ENCODE measurements around the gene PTPRF. TPM values are rescaled to one million over a fixed set of nuclear protein-coding genes. Genes with fewer than 3 reads are reported as not detected.
"Not testable (repeated sequence)": the region's sequence is repeated elsewhere in the genome, so short reads cannot be mapped to it uniquely, and the experiment has no call there.

Gene PTPRF
- total RNA-seq (2014; rRNA removed; shearing (Covaris generic)) = 21.4 and 29.4 TPM in 2 replicates

GRCh38 chr1:43530483-43531106, at the start of gene PTPRF:
TSS of gene PTPRF (plus strand) at chr1:43530883. CDS start at chr1:43545076, 14,193 bp downstream.
- DNase-seq (ENCODE audit: low read depth) = peak; percentile 83

GRCh38 chr1:43481491-43481890, 49.2 kb upstream of the PTPRF start:
- no peak for DNase-seq (ENCODE audit: low read depth)

- no peak for DNase-seq (ENCODE audit: low read depth)
These were observed 48.5 kb upstream of the PTPRF start for GRCh38 chr1:43482215-43482614.

- DNase-seq (ENCODE audit: low read depth) = no peak
These were observed 46.3 kb upstream of the PTPRF start for GRCh38 chr1:43484367-43484766.

GRCh38 chr1:43488165-43488564, 42.5 kb upstream of the PTPRF start:
- DNase-seq (ENCODE audit: low read depth) = no peak

- DNase-seq (ENCODE audit: low read depth) = no peak
These were observed 39.6 kb upstream of the PTPRF start for GRCh38 chr1:43491061-43491460.

GRCh38 chr1:43492826-43493225, 37.9 kb upstream of the PTPRF start:
- no peak for DNase-seq (ENCODE audit: low read depth)

GRCh38 chr1:43493661-43494450, 36.8 kb upstream of the PTPRF start:
- DNase-seq (ENCODE audit: low read depth) = no peak

- DNase-seq (ENCODE audit: low read depth) = no peak
These were observed 35.5 kb upstream of the PTPRF start for GRCh38 chr1:43495204-43495603.

GRCh38 chr1:43499898-43500297, 30.8 kb upstream of the PTPRF start:
- no peak for DNase-seq (ENCODE audit: low read depth)

GRCh38 chr1:43501806-43502205, 28.9 kb upstream of the PTPRF start:
- not testable (repeated sequence) for DNase-seq (ENCODE audit: low read depth)

- no peak for DNase-seq (ENCODE audit: low read depth)
These were observed 27.1 kb upstream of the PTPRF start for GRCh38 chr1:43503534-43503933.

GRCh38 chr1:43505077-43505780, 25.5 kb upstream of the PTPRF start:
- no peak for DNase-seq (ENCODE audit: low read depth)

GRCh38 chr1:43506233-43506632, 24.4 kb upstream of the PTPRF start:
- no peak for DNase-seq (ENCODE audit: low read depth)

GRCh38 chr1:43507296-43508295, 23.1 kb upstream of the PTPRF start:
- DNase-seq (ENCODE audit: low read depth) = no peak

- no peak for DNase-seq (ENCODE audit: low read depth)
These were observed 21.5 kb upstream of the PTPRF start for GRCh38 chr1:43509007-43509739.

- no peak for DNase-seq (ENCODE audit: low read depth)
These were observed 20.8 kb upstream of the PTPRF start for GRCh38 chr1:43509740-43510375.

- DNase-seq (ENCODE audit: low read depth) = no peak
These were observed 20.1 kb upstream of the PTPRF start for GRCh38 chr1:43510621-43511020.

GRCh38 chr1:43511394-43511793, 19.3 kb upstream of the PTPRF start:
- no peak for DNase-seq (ENCODE audit: low read depth)

GRCh38 chr1:43512133-43512532, 18.6 kb upstream of the PTPRF start:
- DNase-seq (ENCODE audit: low read depth) = no peak
